Measurements from ENCODE around the gene SLC25A12. TPM values are rescaled to one million over a fixed set of nuclear protein-coding genes. Genes with fewer than 3 reads are reported as not detected.

Gene SLC25A12
- total and polyA plus RNA-seq, 2 of the 13 experiments (the other 11 are each of a cell fraction or from before 2014, with no cell fraction given), result 8.1 to 15.9 TPM

GRCh38 chr2:171807831-171808393 lies 86.1 kb downstream of the SLC25A12 start (continued):
- TF ChIP-seq ZFP82 (CRISPR knock-in tag; IDR thresholded peaks at IDR 0.05; ENCODE audit: borderline replicate concordance) (no peak), MBNL3 (CRISPR knock-in tag; conservative IDR thresholded peaks at IDR 0.05) (no peak), ZNF264 (CRISPR knock-in tag; IDR thresholded peaks at IDR 0.05) (no peak), ZNF720 (CRISPR knock-in tag; IDR thresholded peaks at IDR 0.05) (no peak), CC2D1A (CRISPR knock-in tag; IDR thresholded peaks at IDR 0.05) (no peak), ZNF562 (CRISPR knock-in tag; IDR thresholded peaks at IDR 0.05; ENCODE audit: borderline replicate concordance) (no peak), ATF7-NPFF (CRISPR knock-in tag; IDR thresholded peaks at IDR 0.05; ENCODE audit: low read depth) (no peak), SMYD3 (CRISPR knock-in tag; IDR thresholded peaks at IDR 0.05) (no peak), HNF4G (IDR thresholded peaks at IDR 0.05; ENCODE audit: borderline replicate concordance, low read depth, low read length) (no peak), HNF4G (CRISPR knock-in tag; IDR thresholded peaks at IDR 0.05; ENCODE audit: borderline replicate concordance, low read depth) (no peak), GPN1 (CRISPR knock-in tag; IDR thresholded peaks at IDR 0.05; ENCODE audit: borderline replicate concordance) (no peak), MTA3 (CRISPR knock-in tag; IDR thresholded peaks at IDR 0.05) (no peak), ZBTB46 (CRISPR knock-in tag; IDR thresholded peaks at IDR 0.05; ENCODE audit: borderline replicate concordance) (no peak), CHD2 (IDR thresholded peaks at IDR 0.05; ENCODE audit: low read depth, low read length) (no peak), BCLAF1 (IDR thresholded peaks at IDR 0.05) (no peak), POGK (CRISPR knock-in tag; conservative IDR thresholded peaks at IDR 0.05) (no peak), THAP7 (CRISPR knock-in tag; IDR thresholded peaks at IDR 0.05) (no peak), CTCF (CRISPR knock-in tag; IDR thresholded peaks at IDR 0.05) (no peak), ZNF773 (CRISPR knock-in tag; IDR thresholded peaks at IDR 0.05; ENCODE audit: borderline replicate concordance) (no peak), ZMAT5 (CRISPR knock-in tag; IDR thresholded peaks at IDR 0.05; ENCODE audit: borderline replicate concordance, low read depth) (no peak), NBN (conservative IDR thresholded peaks at IDR 0.05) (no peak)
